Breast epithelium (tissue), 4 donors: ENCODE measurements around the gene FAT1. TPM values are rescaled to one million over a fixed set of nuclear protein-coding genes. Genes with fewer than 3 reads are reported as not detected.

Source experiments
- DNase-seq, 2 donors: peaks; one replicate each; pipeline ENCODE4 v3.0.0-alpha.2; 2019; ENCODE audit warnings: low spot score in 2 of 2
- H3K27ac ChIP-seq, 2 donors: fragments of 200-600 bp; sonication (generic) in 1 of 2; one replicate each; pipeline ENCODE4 v1.5.1; 2016 to 2019; ENCODE audit warnings: mild to moderate bottlenecking in 1 of 2
- H3K27me3 ChIP-seq, 2 donors: fragments of 200-600 bp; sonication (generic) in 1 of 2; one replicate each; pipeline versions ENCODE4 v1.5.1 to v1.6.0; 2017 to 2019; ENCODE audit warnings: control low read depth in 1 of 2, mild to moderate bottlenecking in 1 of 2
- H3K36me3 ChIP-seq: fragments of 200-600 bp; one replicate; pipeline ENCODE4 v1.5.1; 2019
- H3K4me1 ChIP-seq, 2 donors: fragments of 200-600 bp; sonication (generic); one replicate each; pipeline ENCODE4 v1.5.1; 2016 to 2019; ENCODE audit warnings: control low read depth in 1 of 2
- H3K4me3 ChIP-seq, 3 donors: fragments of 200-600 bp; sonication (generic); 1 replicate in 2 of 3; 2 replicates in 1 of 3; pipeline ENCODE4 v1.5.1; 2016 to 2019; ENCODE audit warnings: mild to moderate bottlenecking in 3 of 3, moderate library complexity in 2 of 3
- H3K9me3 ChIP-seq, 2 donors: fragments of 200-600 bp; sonication (generic) in 1 of 2; one replicate each; pipeline ENCODE4 v1.5.1; 2016 to 2019; ENCODE audit warnings: control low read depth in 1 of 2
- POLR2A ChIP-seq: fragments of 450-650 bp; IDR thresholded peaks from one replicate; pipeline ENCODE4 v1.6.1; 2016; ENCODE audit warnings: antibody characterized with exemption, mild to moderate bottlenecking, moderate library complexity
- POLR2AphosphoS5 ChIP-seq, 3 donors: sonication (generic); formaldehyde crosslinking; IDR thresholded peaks; one replicate each; pipeline ENCODE4 v1.6.1; 2017; ENCODE audit warnings: antibody characterized with exemption in 3 of 3
- intact Hi-C: fragments of 100-400 bp; cut with DNase I; formaldehyde crosslinking; loops from one replicate; pipeline ENCODE4 v1.15.1; 2023; ENCODE audit warnings: low total_unique reads
- total RNA-seq, 3 donors: library from RNA; depleted of rRNA; stranded (reverse); fragments of >200 nt; gene quantifications; one replicate each; pipeline ENCODE4 v1.1.0, GENCODE V29; 2016
- TF ChIP-seq, protein P1 (sequence below), 3 donors: fragments of 450-650 bp; IDR thresholded peaks; one replicate each; pipeline ENCODE4 v1.5.1; 2016 to 2017; ENCODE audit warnings: antibody characterized with exemption in 3 of 3, mild to moderate bottlenecking in 3 of 3, moderate library complexity in 3 of 3

Gene FAT1
- total RNA-seq, 3 donors from 2014 or later, result 54.2 to 125 (median 87.2) TPM

DNA sequence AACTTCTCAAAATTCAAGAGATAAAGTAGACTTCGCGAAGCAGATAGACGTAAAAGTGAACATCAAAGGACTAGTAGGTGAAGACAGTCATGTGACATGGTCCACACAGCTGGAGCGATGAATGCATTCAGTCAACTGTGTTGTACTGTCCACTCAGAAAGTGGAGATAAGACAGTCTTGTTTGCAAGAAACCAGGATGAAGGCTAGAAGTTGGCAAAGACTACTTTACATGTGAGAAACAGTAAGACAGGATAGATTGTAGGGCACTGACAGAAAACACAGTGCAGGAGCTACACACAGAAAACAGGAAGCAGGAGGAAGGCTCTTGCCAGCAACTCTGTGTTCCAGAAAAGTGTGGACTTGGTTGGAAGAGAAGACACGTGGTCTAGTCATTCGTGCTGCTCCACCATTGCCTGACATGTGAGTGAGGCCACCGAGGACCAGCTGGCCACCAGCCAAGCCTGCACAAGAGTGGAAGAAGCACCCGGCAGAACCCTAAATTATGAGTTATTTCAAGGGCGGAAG is 78.9 kb downstream of the FAT1 start:
- no peaks in the 10 kb centered on the region for H3K27me3 ChIP-seq
- intact Hi-C loops, result no loop called here
- TF ChIP-seq, protein P1, sequence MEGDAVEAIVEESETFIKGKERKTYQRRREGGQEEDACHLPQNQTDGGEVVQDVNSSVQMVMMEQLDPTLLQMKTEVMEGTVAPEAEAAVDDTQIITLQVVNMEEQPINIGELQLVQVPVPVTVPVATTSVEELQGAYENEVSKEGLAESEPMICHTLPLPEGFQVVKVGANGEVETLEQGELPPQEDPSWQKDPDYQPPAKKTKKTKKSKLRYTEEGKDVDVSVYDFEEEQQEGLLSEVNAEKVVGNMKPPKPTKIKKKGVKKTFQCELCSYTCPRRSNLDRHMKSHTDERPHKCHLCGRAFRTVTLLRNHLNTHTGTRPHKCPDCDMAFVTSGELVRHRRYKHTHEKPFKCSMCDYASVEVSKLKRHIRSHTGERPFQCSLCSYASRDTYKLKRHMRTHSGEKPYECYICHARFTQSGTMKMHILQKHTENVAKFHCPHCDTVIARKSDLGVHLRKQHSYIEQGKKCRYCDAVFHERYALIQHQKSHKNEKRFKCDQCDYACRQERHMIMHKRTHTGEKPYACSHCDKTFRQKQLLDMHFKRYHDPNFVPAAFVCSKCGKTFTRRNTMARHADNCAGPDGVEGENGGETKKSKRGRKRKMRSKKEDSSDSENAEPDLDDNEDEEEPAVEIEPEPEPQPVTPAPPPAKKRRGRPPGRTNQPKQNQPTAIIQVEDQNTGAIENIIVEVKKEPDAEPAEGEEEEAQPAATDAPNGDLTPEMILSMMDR (IDR thresholded peaks at IDR 0.05), result no peak
- no peak for TF ChIP-seq POLR2A
- no peak for TF ChIP-seq POLR2AphosphoS5 (IDR thresholded peaks at IDR 0.05)

DNA sequence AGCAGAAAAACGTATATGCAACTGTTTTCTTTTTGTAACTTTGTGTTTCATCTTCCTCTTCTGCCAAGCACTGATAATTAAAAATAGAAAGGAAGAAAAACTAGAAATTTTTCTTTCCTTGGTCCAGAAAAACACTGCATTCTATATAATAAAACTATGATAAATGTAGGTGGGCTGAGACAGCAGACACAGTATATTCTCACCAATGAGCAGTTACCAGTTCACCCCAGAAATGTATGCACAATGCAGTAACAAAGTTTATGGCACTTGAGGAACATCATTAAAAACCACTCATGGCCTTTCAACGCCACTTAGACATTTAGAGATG is 79.4 kb downstream of the FAT1 start:
- Histone ChIP-seq H3K27me3 (no peaks in the 10 kb centered on the region), H3K4me3 (no peak overlapping the region), H3K36me3 (no peaks in the 10 kb centered on the region), H3K27ac (no peak overlapping the region), H3K9me3 (no peaks in the 10 kb centered on the region), H3K4me1 (no peaks in the 10 kb centered on the region)
- TF ChIP-seq, protein P1 (IDR thresholded peaks at IDR 0.05), result no peak
- no peak for TF ChIP-seq POLR2AphosphoS5 (IDR thresholded peaks at IDR 0.05)
- no peak for TF ChIP-seq POLR2A
- DNase-seq, result no peak
- intact Hi-C loops, result no loop called here

More for the DNA sequence above, 78.9 kb downstream of the FAT1 start:
- no peak for DNase-seq
- Histone ChIP-seq H3K36me3 (no peaks in the 10 kb centered on the region), H3K4me3 (no peak overlapping the region), H3K27ac (no peak overlapping the region), H3K9me3 (no peaks in the 10 kb centered on the region), H3K4me1 (no peaks in the 10 kb centered on the region)

DNA sequence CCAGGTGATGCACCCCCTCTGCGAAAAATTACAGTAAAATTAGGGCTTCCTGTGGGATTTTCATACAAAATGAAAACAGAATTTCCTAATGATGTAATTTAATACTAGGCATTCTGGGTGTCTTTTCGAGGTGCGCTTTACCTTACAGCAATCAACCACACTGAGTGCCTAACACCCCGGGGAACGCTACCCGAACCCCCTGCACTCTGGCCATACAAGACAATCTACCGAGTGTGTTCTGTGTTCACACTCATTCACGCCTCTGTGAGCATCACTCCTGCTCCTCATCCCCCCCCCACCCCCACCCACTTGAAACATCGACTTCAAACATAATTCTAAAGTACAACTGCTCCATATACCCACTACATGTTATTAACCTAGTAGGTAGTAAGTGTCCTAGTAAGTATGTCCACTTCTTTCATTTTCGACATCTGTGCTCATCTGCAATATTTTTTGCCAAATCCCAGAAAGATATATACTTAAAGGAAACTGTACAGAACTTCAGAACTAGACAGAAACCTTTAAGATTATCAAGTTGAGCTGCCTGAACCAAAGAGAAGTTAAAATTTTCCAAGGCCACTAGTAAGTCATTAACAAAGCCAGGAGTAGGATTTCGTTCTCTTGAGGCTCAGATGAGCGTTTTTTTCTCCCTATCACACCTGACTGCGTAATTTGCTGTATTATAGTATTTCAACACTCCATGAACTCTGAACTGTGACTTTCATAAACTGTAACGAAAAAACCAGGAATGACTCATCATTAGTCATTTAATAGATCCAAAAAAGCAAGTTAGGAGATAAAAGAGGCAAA is 80.0 kb downstream of the FAT1 start:
- no peak for TF ChIP-seq POLR2AphosphoS5 (IDR thresholded peaks at IDR 0.05)
- TF ChIP-seq, protein P1 (IDR thresholded peaks at IDR 0.05), result no peak
- TF ChIP-seq POLR2A, result no peak
- no peaks in the 10 kb centered on the region for H3K9me3 ChIP-seq

DNA sequence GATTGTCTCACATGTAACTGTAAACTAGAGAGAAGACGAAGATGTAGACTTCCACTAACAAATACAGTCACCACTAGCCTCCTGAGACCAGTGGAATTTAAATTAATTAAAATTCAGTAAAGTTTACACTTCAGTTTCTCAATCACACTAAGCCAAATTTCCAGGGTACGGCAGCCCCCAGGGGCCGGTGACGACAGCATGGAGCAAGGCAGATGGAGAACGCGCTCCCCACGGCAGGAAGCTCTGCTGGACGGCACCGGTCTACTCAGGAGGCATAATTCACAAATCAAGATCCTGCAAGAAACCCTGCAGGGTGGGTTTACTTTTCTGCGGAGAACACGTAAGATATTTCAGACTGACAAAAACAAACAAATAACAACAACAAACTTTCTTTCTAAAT is 80.7 kb downstream of the FAT1 start:
- H3K4me1 ChIP-seq, result no peaks in the 10 kb centered on the region
- no peaks in the 10 kb centered on the region for H3K27me3 ChIP-seq
- H3K9me3 ChIP-seq, result no peaks in the 10 kb centered on the region
- H3K27ac ChIP-seq, result no peak overlapping the region
- intact Hi-C loops, result no loop called here
- no peak for TF ChIP-seq POLR2A
- no peak for TF ChIP-seq POLR2AphosphoS5 (IDR thresholded peaks at IDR 0.05)
- TF ChIP-seq, protein P1 (IDR thresholded peaks at IDR 0.05), result no peak
- DNase-seq, result no peak
- no peaks in the 10 kb centered on the region for H3K36me3 ChIP-seq
- no peak overlapping the region for H3K4me3 ChIP-seq

More for the DNA sequence above, 80.0 kb downstream of the FAT1 start:
- intact Hi-C loops, result no loop called here
- no peak for DNase-seq
- H3K27me3 ChIP-seq, result no peaks in the 10 kb centered on the region
- no peaks in the 10 kb centered on the region for H3K36me3 ChIP-seq
- H3K27ac ChIP-seq, result no peak overlapping the region
- no peaks in the 10 kb centered on the region for H3K4me1 ChIP-seq
- H3K4me3 ChIP-seq, result no peak overlapping the region

DNA sequence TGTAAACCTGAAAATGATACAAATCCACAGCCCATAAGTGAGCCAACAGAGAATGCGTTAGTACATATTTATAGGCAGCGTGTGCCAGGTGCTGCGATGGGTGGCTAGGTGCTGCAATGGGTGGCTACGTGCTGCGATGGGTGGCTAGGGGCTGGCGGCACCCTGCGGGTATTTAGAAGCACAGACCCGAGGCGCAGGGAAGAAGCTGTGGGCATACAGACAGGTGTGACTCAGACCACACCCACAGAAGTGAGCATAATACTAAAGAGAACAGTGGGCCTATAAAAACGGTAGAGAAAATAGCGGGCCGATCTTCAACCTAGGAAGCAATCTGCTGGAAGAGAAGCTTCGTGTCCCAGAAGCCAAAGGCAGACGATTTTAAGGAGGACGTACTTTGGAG is 81.1 kb downstream of the FAT1 start:
- intact Hi-C loops, result no loop called here
- Histone ChIP-seq H3K27me3 (no peaks in the 10 kb centered on the region), H3K4me1 (no peaks in the 10 kb centered on the region), H3K4me3 (no peak overlapping the region), H3K36me3 (no peaks in the 10 kb centered on the region), H3K27ac (no peak overlapping the region), H3K9me3 (no peaks in the 10 kb centered on the region)
- DNase-seq, result no peak
- no peak for TF ChIP-seq POLR2A
- TF ChIP-seq, protein P1 (IDR thresholded peaks at IDR 0.05), result no peak
- TF ChIP-seq POLR2AphosphoS5 (IDR thresholded peaks at IDR 0.05), result no peak
